ENCODE measurements around the gene TBKBP1.

TBKBP1 gene

DNA sequence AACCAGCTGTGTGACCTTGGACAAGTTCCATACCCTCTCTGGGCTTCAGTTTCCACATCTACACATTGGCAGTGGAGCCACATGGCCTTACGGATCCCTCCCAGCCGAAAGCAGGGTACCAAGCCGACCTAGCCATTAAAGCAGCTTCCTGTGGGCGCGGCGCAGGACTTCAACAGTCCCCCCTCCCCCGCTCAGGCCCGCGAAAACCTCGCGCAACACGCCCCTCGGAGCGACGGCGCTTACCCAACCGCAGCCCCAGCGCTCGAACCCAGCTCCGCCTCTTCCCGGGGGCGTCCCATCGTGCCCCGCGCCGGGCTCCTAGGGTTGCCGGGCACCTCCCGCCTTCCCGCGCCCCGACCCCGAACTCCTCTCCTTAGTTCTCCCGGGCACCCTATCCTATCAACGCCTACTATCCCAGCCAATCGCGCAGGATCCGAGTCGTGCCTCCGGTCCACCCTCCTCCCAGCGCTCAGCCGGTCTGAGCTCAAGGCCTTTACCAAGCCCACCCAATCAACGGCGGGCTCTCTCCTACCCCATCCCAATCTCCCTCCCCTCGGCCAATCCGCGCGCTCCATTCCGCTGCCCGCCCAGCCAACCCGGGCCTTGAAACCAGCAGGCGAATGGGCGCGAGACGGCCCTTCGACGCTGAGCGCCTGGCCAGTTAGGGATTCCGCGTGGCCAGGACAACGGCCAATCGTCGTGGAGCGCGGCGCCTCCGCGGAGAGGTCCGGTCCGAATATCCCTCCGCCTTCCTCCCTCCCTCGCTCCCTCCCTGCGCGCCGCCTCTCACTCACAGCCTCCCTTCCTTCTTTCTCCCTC, 44.6 kb upstream of the TBKBP1 start, which contains the start of gene KPNB1 (continued):
- TF ChIP-seq ZEB2 (tag by site-specific recombination; IDR thresholded peaks at IDR 0.05): peak; percentile 92
- TF ChIP-seq, protein P1, sequence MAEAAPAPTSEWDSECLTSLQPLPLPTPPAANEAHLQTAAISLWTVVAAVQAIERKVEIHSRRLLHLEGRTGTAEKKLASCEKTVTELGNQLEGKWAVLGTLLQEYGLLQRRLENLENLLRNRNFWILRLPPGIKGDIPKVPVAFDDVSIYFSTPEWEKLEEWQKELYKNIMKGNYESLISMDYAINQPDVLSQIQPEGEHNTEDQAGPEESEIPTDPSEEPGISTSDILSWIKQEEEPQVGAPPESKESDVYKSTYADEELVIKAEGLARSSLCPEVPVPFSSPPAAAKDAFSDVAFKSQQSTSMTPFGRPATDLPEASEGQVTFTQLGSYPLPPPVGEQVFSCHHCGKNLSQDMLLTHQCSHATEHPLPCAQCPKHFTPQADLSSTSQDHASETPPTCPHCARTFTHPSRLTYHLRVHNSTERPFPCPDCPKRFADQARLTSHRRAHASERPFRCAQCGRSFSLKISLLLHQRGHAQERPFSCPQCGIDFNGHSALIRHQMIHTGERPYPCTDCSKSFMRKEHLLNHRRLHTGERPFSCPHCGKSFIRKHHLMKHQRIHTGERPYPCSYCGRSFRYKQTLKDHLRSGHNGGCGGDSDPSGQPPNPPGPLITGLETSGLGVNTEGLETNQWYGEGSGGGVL (tag by site-specific recombination; IDR thresholded peaks at IDR 0.05): peak; percentile 94
- no peak for TF ChIP-seq ZNF184 (tag by site-specific recombination; IDR thresholded peaks at IDR 0.05)
- TF ChIP-seq ZNF621 (tag by site-specific recombination; IDR thresholded peaks at IDR 0.05): no peak
- peak; percentile 32 for TF ChIP-seq ZNF600 (tag by site-specific recombination; IDR thresholded peaks at IDR 0.05)
- no peak for TF ChIP-seq ZNF548 (tag by site-specific recombination; IDR thresholded peaks at IDR 0.05)
- TF ChIP-seq, protein P2, sequence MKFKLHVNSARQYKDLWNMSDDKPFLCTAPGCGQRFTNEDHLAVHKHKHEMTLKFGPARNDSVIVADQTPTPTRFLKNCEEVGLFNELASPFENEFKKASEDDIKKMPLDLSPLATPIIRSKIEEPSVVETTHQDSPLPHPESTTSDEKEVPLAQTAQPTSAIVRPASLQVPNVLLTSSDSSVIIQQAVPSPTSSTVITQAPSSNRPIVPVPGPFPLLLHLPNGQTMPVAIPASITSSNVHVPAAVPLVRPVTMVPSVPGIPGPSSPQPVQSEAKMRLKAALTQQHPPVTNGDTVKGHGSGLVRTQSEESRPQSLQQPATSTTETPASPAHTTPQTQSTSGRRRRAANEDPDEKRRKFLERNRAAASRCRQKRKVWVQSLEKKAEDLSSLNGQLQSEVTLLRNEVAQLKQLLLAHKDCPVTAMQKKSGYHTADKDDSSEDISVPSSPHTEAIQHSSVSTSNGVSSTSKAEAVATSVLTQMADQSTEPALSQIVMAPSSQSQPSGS (tag by site-specific recombination; IDR thresholded peaks at IDR 0.05; ENCODE audit: low read depth): no peak; the same call in 1 of the 2 replicates
- TF ChIP-seq ZNF24 (tag by site-specific recombination; IDR thresholded peaks at IDR 0.05): peak; percentile 88
- peak; percentile 90 for TF ChIP-seq ZFP69B (tag by site-specific recombination; IDR thresholded peaks at IDR 0.05)
- no peak for TF ChIP-seq ZNF19 (tag by site-specific recombination; IDR thresholded peaks at IDR 0.05; ENCODE audit: low read depth)
- no peak for TF ChIP-seq ZNF529 (tag by site-specific recombination; IDR thresholded peaks at IDR 0.05; ENCODE audit: insufficient replicate concordance)
- peak; percentile 99 for TF ChIP-seq BCL11B (tag by site-specific recombination; IDR thresholded peaks at IDR 0.05; ENCODE audit: low read depth)
- peak; percentile 91 for TF ChIP-seq GLIS2 (tag by site-specific recombination; IDR thresholded peaks at IDR 0.05)
- TF ChIP-seq, protein P3, sequence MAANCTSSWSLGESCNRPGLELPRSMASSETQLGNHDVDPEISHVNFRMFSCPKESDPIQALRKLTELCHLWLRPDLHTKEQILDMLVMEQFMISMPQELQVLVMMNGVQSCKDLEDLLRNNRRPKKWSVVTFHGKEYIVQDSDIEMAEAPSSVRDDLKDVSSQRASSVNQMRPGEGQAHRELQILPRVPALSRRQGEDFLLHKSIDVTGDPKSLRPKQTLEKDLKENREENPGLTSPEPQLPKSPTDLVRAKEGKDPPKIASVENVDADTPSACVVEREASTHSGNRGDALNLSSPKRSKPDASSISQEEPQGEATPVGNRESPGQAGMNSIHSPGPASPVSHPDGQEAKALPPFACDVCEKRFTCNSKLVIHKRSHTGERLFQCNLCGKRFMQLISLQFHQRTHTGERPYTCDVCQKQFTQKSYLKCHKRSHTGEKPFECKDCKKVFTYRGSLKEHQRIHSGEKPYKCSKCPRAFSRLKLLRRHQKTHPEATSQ (tag by site-specific recombination; IDR thresholded peaks at IDR 0.05): peak; percentile 89; the same call in 1 of the 2 replicates
- TF ChIP-seq ZNF132 (tag by site-specific recombination; IDR thresholded peaks at IDR 0.05; ENCODE audit: borderline replicate concordance): no peak
- TF ChIP-seq ZFP41 (tag by site-specific recombination; IDR thresholded peaks at IDR 0.05; ENCODE audit: borderline replicate concordance): no peak
- no peak for TF ChIP-seq ZNF791 (tag by site-specific recombination; IDR thresholded peaks at IDR 0.05)
- TF ChIP-seq ZBTB17 (tag by site-specific recombination; IDR thresholded peaks at IDR 0.05): peak; percentile 91
- no peak for TF ChIP-seq ZNF549 (tag by site-specific recombination; IDR thresholded peaks at IDR 0.05)
- TF ChIP-seq ZNF274 (IDR thresholded peaks at IDR 0.05; ENCODE audit: low read length): no peak
- TF ChIP-seq ZNF274 (tag by site-specific recombination; IDR thresholded peaks at IDR 0.05; ENCODE audit: borderline replicate concordance): no peak
- no peak for TF ChIP-seq ZNF23 (tag by site-specific recombination; IDR thresholded peaks at IDR 0.05; ENCODE audit: borderline replicate concordance)
- no peak for TF ChIP-seq ZNF830 (tag by site-specific recombination; IDR thresholded peaks at IDR 0.05; ENCODE audit: low read depth)
- TF ChIP-seq, protein P4, sequence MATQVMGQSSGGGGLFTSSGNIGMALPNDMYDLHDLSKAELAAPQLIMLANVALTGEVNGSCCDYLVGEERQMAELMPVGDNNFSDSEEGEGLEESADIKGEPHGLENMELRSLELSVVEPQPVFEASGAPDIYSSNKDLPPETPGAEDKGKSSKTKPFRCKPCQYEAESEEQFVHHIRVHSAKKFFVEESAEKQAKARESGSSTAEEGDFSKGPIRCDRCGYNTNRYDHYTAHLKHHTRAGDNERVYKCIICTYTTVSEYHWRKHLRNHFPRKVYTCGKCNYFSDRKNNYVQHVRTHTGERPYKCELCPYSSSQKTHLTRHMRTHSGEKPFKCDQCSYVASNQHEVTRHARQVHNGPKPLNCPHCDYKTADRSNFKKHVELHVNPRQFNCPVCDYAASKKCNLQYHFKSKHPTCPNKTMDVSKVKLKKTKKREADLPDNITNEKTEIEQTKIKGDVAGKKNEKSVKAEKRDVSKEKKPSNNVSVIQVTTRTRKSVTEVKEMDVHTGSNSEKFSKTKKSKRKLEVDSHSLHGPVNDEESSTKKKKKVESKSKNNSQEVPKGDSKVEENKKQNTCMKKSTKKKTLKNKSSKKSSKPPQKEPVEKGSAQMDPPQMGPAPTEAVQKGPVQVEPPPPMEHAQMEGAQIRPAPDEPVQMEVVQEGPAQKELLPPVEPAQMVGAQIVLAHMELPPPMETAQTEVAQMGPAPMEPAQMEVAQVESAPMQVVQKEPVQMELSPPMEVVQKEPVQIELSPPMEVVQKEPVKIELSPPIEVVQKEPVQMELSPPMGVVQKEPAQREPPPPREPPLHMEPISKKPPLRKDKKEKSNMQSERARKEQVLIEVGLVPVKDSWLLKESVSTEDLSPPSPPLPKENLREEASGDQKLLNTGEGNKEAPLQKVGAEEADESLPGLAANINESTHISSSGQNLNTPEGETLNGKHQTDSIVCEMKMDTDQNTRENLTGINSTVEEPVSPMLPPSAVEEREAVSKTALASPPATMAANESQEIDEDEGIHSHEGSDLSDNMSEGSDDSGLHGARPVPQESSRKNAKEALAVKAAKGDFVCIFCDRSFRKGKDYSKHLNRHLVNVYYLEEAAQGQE (tag by site-specific recombination; IDR thresholded peaks at IDR 0.05): no peak
- TF ChIP-seq ZNF133 (tag by site-specific recombination; IDR thresholded peaks at IDR 0.05): no peak
- TF ChIP-seq ZFP37 (tag by site-specific recombination; IDR thresholded peaks at IDR 0.05): 0 out of 2 replicates have a peak, but pooled peaks have one; percentile 88
- peak; percentile 39; the same call in 1 of the 2 replicates for TF ChIP-seq ZNF121 (tag by site-specific recombination; IDR thresholded peaks at IDR 0.05)
- TF ChIP-seq SP3 (tag by site-specific recombination; IDR thresholded peaks at IDR 0.05): peak; percentile 99
- TF ChIP-seq ZNF311 (tag by site-specific recombination; IDR thresholded peaks at IDR 0.05; ENCODE audit: borderline replicate concordance): no peak
- TF ChIP-seq ZNF394 (tag by site-specific recombination; IDR thresholded peaks at IDR 0.05; ENCODE audit: borderline replicate concordance): peak; percentile 51; the same call in 1 of the 2 replicates
- TF ChIP-seq ZNF391 (tag by site-specific recombination; IDR thresholded peaks at IDR 0.05; ENCODE audit: borderline replicate concordance, low read depth): peak; percentile 96
